ENCODE results near the gene PIP4K2A.

PIP4K2A gene

GRCh38 chr10:22604344-22605126, 109.8 kb downstream of the PIP4K2A start:
- Histone ChIP-seq H3K4me2 (ENCODE audit: low read depth, low read length, poor library complexity, severe bottlenecking) (no peak overlapping the region), H3K4me3 (ENCODE audit: low read length, poor library complexity, severe bottlenecking) (no peak overlapping the region)

GRCh38 chr10:22603581-22603980, 110.8 kb downstream of the PIP4K2A start:
- H3F3A ChIP-seq (ENCODE audit: low read depth), result no peaks in the 10 kb centered on the region
- no peak overlapping the region for H3K9ac ChIP-seq (ENCODE audit: low read depth, low read length, poor library complexity, severe bottlenecking)
- no peak overlapping the region for H2AFZ ChIP-seq (ENCODE audit: low read length)
- H3K4me2 ChIP-seq (ENCODE audit: low read depth, low read length, poor library complexity, severe bottlenecking), result no peak overlapping the region
- H3K9me2 ChIP-seq (replicated peaks; ENCODE audit: low read depth, low read length), result no peaks in the 10 kb centered on the region
- H3K27me3 ChIP-seq (ENCODE audit: insufficient read depth, low read length, poor library complexity, severe bottlenecking), result no peaks in the 10 kb centered on the region
- H3K4me3 ChIP-seq (ENCODE audit: low read length, poor library complexity, severe bottlenecking), result no peak overlapping the region
- no peak for TF ChIP-seq EZH2phosphoT487 (IDR thresholded peaks at IDR 0.05; ENCODE audit: borderline replicate concordance)
- H4K20me1 ChIP-seq (ENCODE audit: insufficient read depth, low read length, poor library complexity, severe bottlenecking), result peaks cover 17% of the 10 kb centered on the region
- H3K36me3 ChIP-seq (ENCODE audit: insufficient read depth, low read length), result peaks cover 37% of the 10 kb centered on the region; the same call in 1 of the 2 replicates
- H3K79me2 ChIP-seq (ENCODE audit: insufficient read depth, low read length), result peaks cover 79% of the 10 kb centered on the region
- peaks cover 71% of the 10 kb centered on the region for H3K4me1 ChIP-seq (ENCODE audit: insufficient read depth, low read length, poor library complexity, severe bottlenecking)
- H3K9me3 ChIP-seq (ENCODE audit: insufficient read depth, low read depth, low read length), result no peaks in the 10 kb centered on the region

More at GRCh38 chr10:22604344-22605126, 109.8 kb downstream of the PIP4K2A start:
- Histone ChIP-seq H3K79me2 (ENCODE audit: insufficient read depth, low read length) (peaks cover 80% of the 10 kb centered on the region), H3F3A (ENCODE audit: low read depth) (no peaks in the 10 kb centered on the region), H3K36me3 (ENCODE audit: insufficient read depth, low read length) (peaks cover 47% of the 10 kb centered on the region; the same call in 1 of the 2 replicates), H3K9ac (ENCODE audit: low read depth, low read length, poor library complexity, severe bottlenecking) (no peak overlapping the region), H3K4me1 (ENCODE audit: insufficient read depth, low read length, poor library complexity, severe bottlenecking) (peaks cover 61% of the 10 kb centered on the region), H3K9me2 (replicated peaks; ENCODE audit: low read depth, low read length) (no peaks in the 10 kb centered on the region), H4K20me1 (ENCODE audit: insufficient read depth, low read length, poor library complexity, severe bottlenecking) (peaks cover 13% of the 10 kb centered on the region), H2AFZ (ENCODE audit: low read length) (no peak overlapping the region), H3K27me3 (ENCODE audit: insufficient read depth, low read length, poor library complexity, severe bottlenecking) (no peaks in the 10 kb centered on the region), H3K9me3 (ENCODE audit: insufficient read depth, low read depth, low read length) (no peaks in the 10 kb centered on the region)
- TF ChIP-seq, protein P1, sequence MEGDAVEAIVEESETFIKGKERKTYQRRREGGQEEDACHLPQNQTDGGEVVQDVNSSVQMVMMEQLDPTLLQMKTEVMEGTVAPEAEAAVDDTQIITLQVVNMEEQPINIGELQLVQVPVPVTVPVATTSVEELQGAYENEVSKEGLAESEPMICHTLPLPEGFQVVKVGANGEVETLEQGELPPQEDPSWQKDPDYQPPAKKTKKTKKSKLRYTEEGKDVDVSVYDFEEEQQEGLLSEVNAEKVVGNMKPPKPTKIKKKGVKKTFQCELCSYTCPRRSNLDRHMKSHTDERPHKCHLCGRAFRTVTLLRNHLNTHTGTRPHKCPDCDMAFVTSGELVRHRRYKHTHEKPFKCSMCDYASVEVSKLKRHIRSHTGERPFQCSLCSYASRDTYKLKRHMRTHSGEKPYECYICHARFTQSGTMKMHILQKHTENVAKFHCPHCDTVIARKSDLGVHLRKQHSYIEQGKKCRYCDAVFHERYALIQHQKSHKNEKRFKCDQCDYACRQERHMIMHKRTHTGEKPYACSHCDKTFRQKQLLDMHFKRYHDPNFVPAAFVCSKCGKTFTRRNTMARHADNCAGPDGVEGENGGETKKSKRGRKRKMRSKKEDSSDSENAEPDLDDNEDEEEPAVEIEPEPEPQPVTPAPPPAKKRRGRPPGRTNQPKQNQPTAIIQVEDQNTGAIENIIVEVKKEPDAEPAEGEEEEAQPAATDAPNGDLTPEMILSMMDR (conservative IDR thresholded peaks at IDR 0.05; ENCODE audit: low read length), result no peak
- TF ChIP-seq EZH2phosphoT487 (IDR thresholded peaks at IDR 0.05; ENCODE audit: borderline replicate concordance), result no peak

- Histone ChIP-seq H3K4me3 (ENCODE audit: low read length, poor library complexity, severe bottlenecking) (no peak overlapping the region), H3K36me3 (ENCODE audit: insufficient read depth, low read length) (peaks cover 27% of the 10 kb centered on the region; the same call in 1 of the 2 replicates), H3F3A (ENCODE audit: low read depth) (peaks cover 4% of the 10 kb centered on the region; the same call in 1 of the 2 replicates), H3K79me2 (ENCODE audit: insufficient read depth, low read length) (peaks cover 80% of the 10 kb centered on the region), H3K27me3 (ENCODE audit: insufficient read depth, low read length, poor library complexity, severe bottlenecking) (no peaks in the 10 kb centered on the region), H3K4me1 (ENCODE audit: insufficient read depth, low read length, poor library complexity, severe bottlenecking) (peaks cover 78% of the 10 kb centered on the region), H3K9ac (ENCODE audit: low read depth, low read length, poor library complexity, severe bottlenecking) (no peak overlapping the region), H4K20me1 (ENCODE audit: insufficient read depth, low read length, poor library complexity, severe bottlenecking) (peaks cover 25% of the 10 kb centered on the region), H3K4me2 (ENCODE audit: low read depth, low read length, poor library complexity, severe bottlenecking) (peak overlapping the region; percentile 57), H3K9me3 (ENCODE audit: insufficient read depth, low read depth, low read length) (no peaks in the 10 kb centered on the region), H3K9me2 (replicated peaks; ENCODE audit: low read depth, low read length) (no peaks in the 10 kb centered on the region), H2AFZ (ENCODE audit: low read length) (no peak overlapping the region)
- no peak for TF ChIP-seq EZH2phosphoT487 (IDR thresholded peaks at IDR 0.05; ENCODE audit: borderline replicate concordance)
These were observed 112.8 kb downstream of the PIP4K2A start for GRCh38 chr10:22601618-22602017.

- H4K20me1 ChIP-seq (ENCODE audit: insufficient read depth, low read length, poor library complexity, severe bottlenecking), result peaks cover 21% of the 10 kb centered on the region
- no peak for TF ChIP-seq EZH2phosphoT487 (IDR thresholded peaks at IDR 0.05; ENCODE audit: borderline replicate concordance)
- TF ChIP-seq, protein P1 (conservative IDR thresholded peaks at IDR 0.05; ENCODE audit: low read length), result no peak
- peaks cover 4% of the 10 kb centered on the region; the same call in 1 of the 2 replicates for H3F3A ChIP-seq (ENCODE audit: low read depth)
- H3K27me3 ChIP-seq (ENCODE audit: insufficient read depth, low read length, poor library complexity, severe bottlenecking), result no peaks in the 10 kb centered on the region
- H3K9me2 ChIP-seq (replicated peaks; ENCODE audit: low read depth, low read length), result no peaks in the 10 kb centered on the region
- H3K9me3 ChIP-seq (ENCODE audit: insufficient read depth, low read depth, low read length), result no peaks in the 10 kb centered on the region
- peak overlapping the region; percentile 39 for H3K4me2 ChIP-seq (ENCODE audit: low read depth, low read length, poor library complexity, severe bottlenecking)
- peaks cover 62% of the 10 kb centered on the region for H3K4me1 ChIP-seq (ENCODE audit: insufficient read depth, low read length, poor library complexity, severe bottlenecking)
- no peak overlapping the region for H2AFZ ChIP-seq (ENCODE audit: low read length)
- H3K36me3 ChIP-seq (ENCODE audit: insufficient read depth, low read length), result peaks cover 19% of the 10 kb centered on the region; the same call in 1 of the 2 replicates
- H3K4me3 ChIP-seq (ENCODE audit: low read length, poor library complexity, severe bottlenecking), result peak overlapping the region; percentile 30
- H3K9ac ChIP-seq (ENCODE audit: low read depth, low read length, poor library complexity, severe bottlenecking), result no peak overlapping the region
- H3K79me2 ChIP-seq (ENCODE audit: insufficient read depth, low read length), result peaks cover 74% of the 10 kb centered on the region
These were observed 114.6 kb downstream of the PIP4K2A start for GRCh38 chr10:22599636-22600228.

All from Loucy (cell line).